ENCODE measurements around the gene GALNT13.

GRCh38 chr2:154439156-154439555, 567.4 kb downstream of the GALNT13 start:
- TF ChIP-seq JUNB (IDR thresholded peaks at IDR 0.05): no peak
- TF ChIP-seq FOS (IDR thresholded peaks at IDR 0.05; ENCODE audit: borderline replicate concordance, extremely low read depth, insufficient read length): no peak
- TF ChIP-seq ZNF274 (IDR thresholded peaks at IDR 0.05; ENCODE audit: insufficient read depth, insufficient read length): no peak
- no peak for TF ChIP-seq SP1 (IDR thresholded peaks at IDR 0.05; ENCODE audit: low read depth, low read length)
- no peak for TF ChIP-seq ESRRA (IDR thresholded peaks at IDR 0.05; ENCODE audit: low read length)
- TF ChIP-seq, protein P1, sequence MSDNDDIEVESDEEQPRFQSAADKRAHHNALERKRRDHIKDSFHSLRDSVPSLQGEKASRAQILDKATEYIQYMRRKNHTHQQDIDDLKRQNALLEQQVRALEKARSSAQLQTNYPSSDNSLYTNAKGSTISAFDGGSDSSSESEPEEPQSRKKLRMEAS (IDR thresholded peaks at IDR 0.05; ENCODE audit: low read depth, low read length): no peak

All from GM12878 (cell line).